Natural killer cell (primary cell): ENCODE results near the gene CHST11. TPM values are rescaled to one million over a fixed set of nuclear protein-coding genes. Genes with fewer than 3 reads are reported as not detected.

Experiments
- ATAC-seq, 3 donors: fragments of 150-1000 bp in 2 of 3; fragments of 200-7000 bp in 1 of 3; cut with Tn5 transposase; 1 replicate in 1 of 3; 2 replicates in 2 of 3; pipeline ENCODE4 v1.10.0; 2021; ENCODE audit warnings: mild to moderate bottlenecking in 2 of 3, moderate library complexity in 2 of 3
- DNase-seq, 2 donors: peaks; one replicate each; pipeline versions ENCODE4 v3.0.0 to v3.0.0-alpha.2; 2013 to 2021; ENCODE audit warnings: mixed read lengths in 1 of 2
- H3K27ac ChIP-seq: one replicate; pipeline ENCODE4 v1.5.1; 2013; ENCODE audit warnings: mild to moderate bottlenecking, low read length
- H3K27me3 ChIP-seq: one replicate; pipeline ENCODE4 v1.6.1; 2013; ENCODE audit warnings: low read length; ENCODE audit not compliant: control insufficient read depth, insufficient read depth
- H3K36me3 ChIP-seq: one replicate; pipeline ENCODE4 v1.6.1; 2013; ENCODE audit warnings: low read length; ENCODE audit not compliant: control insufficient read depth, insufficient read depth
- H3K4me1 ChIP-seq: one replicate; pipeline ENCODE4 v1.6.1; 2013; ENCODE audit warnings: low read length; ENCODE audit not compliant: control insufficient read depth, insufficient read depth
- H3K4me3 ChIP-seq: one replicate; pipeline ENCODE4 v1.5.1; 2013; ENCODE audit warnings: low read length
- H3K9me3 ChIP-seq: one replicate; pipeline ENCODE4 v1.6.1; 2013; ENCODE audit warnings: low read length; ENCODE audit not compliant: control insufficient read depth, insufficient read depth
- H3K27ac Mint-ChIP-seq, 2 donors: one replicate each; pipeline ENCODE4 v1.8.0; 2022; ENCODE audit warnings: mild to moderate bottlenecking in 2 of 2, mixed read lengths in 2 of 2, moderate library complexity in 1 of 2
- H3K27me3 Mint-ChIP-seq, 2 donors: one replicate each; pipeline ENCODE4 v1.8.0; 2022; ENCODE audit warnings: low read depth in 2 of 2, mixed read lengths in 2 of 2
- H3K36me3 Mint-ChIP-seq: one replicate; pipeline ENCODE4 v1.8.0; 2022; ENCODE audit warnings: mixed read lengths
- H3K4me1 Mint-ChIP-seq, 2 donors: one replicate each; pipeline ENCODE4 v1.8.0; 2022; ENCODE audit warnings: mixed read lengths in 2 of 2
- H3K4me3 Mint-ChIP-seq: one replicate; pipeline ENCODE4 v1.8.0; 2022; ENCODE audit warnings: mild to moderate bottlenecking, moderate library complexity, mixed read lengths
- H3K9me3 Mint-ChIP-seq, 2 donors: one replicate each; pipeline ENCODE4 v1.8.0; 2022; ENCODE audit warnings: mixed read lengths in 2 of 2
- WGBS: methylation state at CpG from one replicate; pipeline ENCODE4 v1.1.7; 2013; ENCODE audit warnings: missing lambda C conversion rate; ENCODE audit not compliant: insufficient coverage; 5-methylcytosine and 5-hydroxymethylcytosine counted together
- intact Hi-C: fragments of 100-400 bp; cut with micrococcal nuclease; formaldehyde crosslinking; loops from one replicate; pipeline ENCODE4 v1.14.2; 2022
- total RNA-seq, 4 donors: library from RNA; stranded (reverse); fragments of 120-200 nt in 1 of 4; gene quantifications; one replicate each; pipeline versions ENCODE4 v1.2.3 to v1.2.4, GENCODE V29; 2013 to 2022
- TF ChIP-seq, protein P1 (sequence below): fragments of 200-600 bp; IDR thresholded peaks from one replicate; pipeline ENCODE4 v1.8.0; 2022; ENCODE audit warnings: antibody characterized with exemption

CHST11 gene
- total RNA-seq, 3 donors from 2014 or later (not counting 1 experiment from before 2014, with no cell fraction given) = 85.3 to 118 (median 96.1) TPM

DNA sequence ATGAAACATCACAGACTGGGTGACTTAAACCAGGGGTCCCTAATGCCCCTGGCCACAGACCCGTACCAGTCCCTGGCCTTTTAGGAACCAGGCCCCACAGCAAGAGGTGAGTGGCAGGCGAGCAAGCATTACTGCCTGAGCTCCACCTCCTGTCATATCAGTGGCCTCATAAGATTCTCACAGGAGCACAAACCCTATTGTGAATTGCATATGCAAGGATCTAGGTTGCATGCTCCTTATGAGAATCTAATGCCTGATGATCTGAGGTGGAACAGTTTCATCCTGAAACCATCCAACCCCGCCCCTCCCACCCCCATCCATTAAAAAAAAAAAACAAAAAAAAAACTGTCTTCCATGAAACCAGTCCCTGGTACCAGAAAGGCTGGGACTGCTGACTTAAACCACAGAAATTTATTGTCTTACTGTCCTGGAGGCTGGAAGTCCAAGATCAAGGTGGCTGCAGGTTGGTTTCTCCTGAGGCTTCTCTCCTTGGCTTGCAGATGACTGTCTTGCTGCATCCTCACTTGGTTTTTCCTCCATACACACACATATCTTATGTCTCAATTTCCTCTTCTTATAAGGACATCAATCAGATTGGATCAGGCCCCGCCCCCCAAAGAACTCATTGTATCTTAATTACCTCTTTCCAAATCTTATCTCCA lies 235.9 kb downstream of the CHST11 start:
- intact Hi-C loops = loop anchor here (5.0 kb wide), 1 partner anchor 175 kb away; no protein-coding TSS in a partner anchor

DNA sequence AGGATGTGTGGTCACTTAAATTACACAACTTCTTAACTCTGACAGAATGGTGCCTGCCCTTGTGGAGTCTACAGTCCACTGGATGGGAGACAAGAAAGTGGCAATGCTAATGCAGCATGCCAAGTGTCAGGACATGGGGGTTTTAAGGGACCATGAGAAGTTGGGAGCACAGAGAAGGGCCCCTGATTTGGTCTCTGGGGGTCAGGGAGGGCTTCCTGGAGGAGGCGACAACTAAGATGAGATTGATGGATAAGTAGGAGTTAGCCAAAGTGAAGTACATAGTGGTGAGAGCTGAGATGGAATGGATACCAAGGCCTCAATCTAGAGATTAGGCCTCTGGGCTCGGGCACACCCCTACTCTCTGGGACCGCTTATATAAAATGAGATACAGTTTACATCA lies 236.7 kb downstream of the CHST11 start:
- Histone ChIP-seq H3K4me1 (peaks cover 73% of the 10 kb centered on the region), H3K36me3 (no peaks in the 10 kb centered on the region), H3K27ac (no peak overlapping the region), H3K27me3 (no peaks in the 10 kb centered on the region), H3K4me3 (no peak overlapping the region), H3K9me3 (no peaks in the 10 kb centered on the region)
- 90% methylated on average over 3 of the region's 3 CpGs for WGBS
- intact Hi-C loops = loop anchor here (5.0 kb wide), 1 partner anchor 176 kb away; no protein-coding TSS in a partner anchor
- Mint-ChIP-seq H3K27ac (peak overlapping the region; percentile 21 to 75), H3K9me3 (no peaks in the 10 kb centered on the region), H3K4me1 (peaks cover 88 to 91% of the 10 kb centered on the region in 2 donors), H3K4me3 (peak overlapping the region; percentile 74), H3K36me3 (no peaks in the 10 kb centered on the region), H3K27me3 (no peaks in the 10 kb centered on the region)
- ATAC-seq (no peak), DNase-seq (no peak)
- TF ChIP-seq, protein P1, sequence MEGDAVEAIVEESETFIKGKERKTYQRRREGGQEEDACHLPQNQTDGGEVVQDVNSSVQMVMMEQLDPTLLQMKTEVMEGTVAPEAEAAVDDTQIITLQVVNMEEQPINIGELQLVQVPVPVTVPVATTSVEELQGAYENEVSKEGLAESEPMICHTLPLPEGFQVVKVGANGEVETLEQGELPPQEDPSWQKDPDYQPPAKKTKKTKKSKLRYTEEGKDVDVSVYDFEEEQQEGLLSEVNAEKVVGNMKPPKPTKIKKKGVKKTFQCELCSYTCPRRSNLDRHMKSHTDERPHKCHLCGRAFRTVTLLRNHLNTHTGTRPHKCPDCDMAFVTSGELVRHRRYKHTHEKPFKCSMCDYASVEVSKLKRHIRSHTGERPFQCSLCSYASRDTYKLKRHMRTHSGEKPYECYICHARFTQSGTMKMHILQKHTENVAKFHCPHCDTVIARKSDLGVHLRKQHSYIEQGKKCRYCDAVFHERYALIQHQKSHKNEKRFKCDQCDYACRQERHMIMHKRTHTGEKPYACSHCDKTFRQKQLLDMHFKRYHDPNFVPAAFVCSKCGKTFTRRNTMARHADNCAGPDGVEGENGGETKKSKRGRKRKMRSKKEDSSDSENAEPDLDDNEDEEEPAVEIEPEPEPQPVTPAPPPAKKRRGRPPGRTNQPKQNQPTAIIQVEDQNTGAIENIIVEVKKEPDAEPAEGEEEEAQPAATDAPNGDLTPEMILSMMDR = no peak

More for the DNA sequence above, 235.9 kb downstream of the CHST11 start:
- Mint-ChIP-seq H3K4me1 (peaks cover 88 to 91% of the 10 kb centered on the region in 2 donors), H3K27me3 (no peaks in the 10 kb centered on the region), H3K9me3 (no peaks in the 10 kb centered on the region), H3K36me3 (no peaks in the 10 kb centered on the region), H3K27ac (peak overlapping the region; percentile 75 to 76), H3K4me3 (peak overlapping the region; percentile 83)
- Histone ChIP-seq H3K36me3 (no peaks in the 10 kb centered on the region), H3K27ac (no peak overlapping the region), H3K27me3 (no peaks in the 10 kb centered on the region), H3K4me3 (no peak overlapping the region), H3K4me1 (peaks cover 81% of the 10 kb centered on the region), H3K9me3 (no peaks in the 10 kb centered on the region)
- DNase-seq (no peak), ATAC-seq (no peak)
- WGBS = 61% methylated on average over 4 of the region's 4 CpGs
- TF ChIP-seq, protein P1 = no peak

DNA sequence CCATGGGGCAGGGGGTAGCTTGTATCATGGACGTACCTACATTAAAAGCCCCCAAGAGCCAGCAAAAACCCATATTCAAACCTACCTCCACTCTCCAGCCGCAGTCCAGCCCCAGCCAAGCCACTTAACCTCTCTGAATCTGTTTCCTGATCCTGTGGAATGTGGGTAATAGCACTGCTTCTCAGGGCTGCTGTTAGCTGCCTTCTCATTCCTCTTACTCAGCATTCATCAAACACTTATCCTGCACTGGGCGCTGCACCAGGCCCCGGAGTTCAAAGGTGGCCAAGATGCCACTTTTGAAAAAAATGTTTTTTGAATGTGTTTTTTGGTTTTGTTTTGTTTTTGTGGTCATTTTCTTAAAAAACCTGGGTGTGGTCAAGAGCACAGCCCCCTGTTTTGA lies 237.4 kb downstream of the CHST11 start:
- Histone ChIP-seq H3K27ac (no peak overlapping the region), H3K9me3 (no peaks in the 10 kb centered on the region), H3K4me3 (no peak overlapping the region), H3K4me1 (peaks cover 66% of the 10 kb centered on the region), H3K36me3 (no peaks in the 10 kb centered on the region), H3K27me3 (no peaks in the 10 kb centered on the region)
- Mint-ChIP-seq H3K27ac (peak overlapping the region; percentile 66 to 75), H3K36me3 (no peaks in the 10 kb centered on the region), H3K4me3 (peak overlapping the region; percentile 25), H3K4me1 (peaks cover 86 to 90% of the 10 kb centered on the region in 2 donors), H3K9me3 (no peaks in the 10 kb centered on the region), H3K27me3 (no peaks in the 10 kb centered on the region)
- intact Hi-C loops = loop anchor here (5.0 kb wide), 1 partner anchor 177 kb away; no protein-coding TSS in a partner anchor
- TF ChIP-seq, protein P1 = no peak
- DNase-seq (no peak), ATAC-seq (no peak)
- 83% methylated on average over 3 of the region's 4 CpGs for WGBS
